ENCODE results near the gene PSME3. TPM values are rescaled to one million over a fixed set of nuclear protein-coding genes. Genes with fewer than 3 reads are reported as not detected.

PSME3 gene
- total and polyA plus RNA-seq, 3 experiments from 2014 or later: 136 to 244 (median 243) TPM

DNA sequence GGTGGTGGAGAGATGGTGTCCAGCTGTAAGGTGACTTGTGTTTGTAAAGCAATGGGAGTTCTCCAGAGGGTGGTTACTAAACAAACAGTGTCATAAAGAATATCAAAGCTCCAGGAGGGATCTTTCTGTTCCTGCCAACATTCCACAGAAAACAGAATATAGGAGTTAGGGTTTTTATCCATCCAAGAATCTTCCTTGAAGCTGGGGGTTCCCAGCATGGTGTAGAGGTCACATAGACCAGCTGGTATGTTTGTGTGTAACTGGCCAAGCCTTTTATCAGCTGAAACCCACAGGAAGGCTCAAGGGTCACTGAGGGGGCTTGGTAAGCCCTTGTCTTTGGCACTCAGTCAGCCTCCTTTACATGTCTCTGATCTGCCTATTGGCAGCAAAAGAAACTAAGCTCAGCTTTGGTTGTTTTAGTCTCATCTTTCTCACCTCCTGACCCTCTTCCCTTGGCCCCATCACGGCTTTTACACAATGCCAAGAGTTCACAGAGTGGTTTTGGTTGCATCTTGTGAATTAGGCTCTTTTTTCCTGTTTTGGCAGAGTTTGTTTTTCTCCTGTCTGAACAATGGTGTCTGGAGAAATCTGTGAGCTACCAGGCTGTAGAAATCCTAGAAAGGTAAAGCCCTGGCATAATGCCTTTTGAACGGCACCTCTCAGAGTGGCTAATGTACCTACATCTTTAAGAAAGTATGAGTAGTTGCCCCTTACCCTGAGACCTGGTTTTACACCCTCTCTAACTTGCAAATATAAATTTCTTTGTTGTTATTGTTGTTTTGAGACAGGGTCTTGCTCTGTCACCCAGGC, 29.9 kb upstream of the PSME3 start:
- Mint-ChIP-seq H3K9me3 (no peaks in the 10 kb centered on the region), H3K36me3 (peaks cover 0 to 7% (median 0%) of the 10 kb centered on the region in 3 donors), H3K4me1 (peaks cover 6 to 10% (median 6%) of the 10 kb centered on the region in 3 donors), H3K4me3 (no peak overlapping the region), H3K27ac (peak overlapping the region in 1 of 8 donors; percentile 78), H3K27me3 (peaks cover 0 to 3% of the 10 kb centered on the region in 2 donors)
- no peak for DNase-seq
- Histone ChIP-seq H3K27ac (ENCODE audit: low read depth, low read length) (no peak overlapping the region), H3K36me3 (ENCODE audit: insufficient read depth, low read length) (no peaks in the 10 kb centered on the region), H3K4me3 (ENCODE audit: low read length) (no peak overlapping the region), H3K27me3 (ENCODE audit: insufficient read depth, low read length, poor library complexity, severe bottlenecking) (no peaks in the 10 kb centered on the region), H3K9me3 (ENCODE audit: low read length) (no peaks in the 10 kb centered on the region), H3K4me1 (ENCODE audit: insufficient read depth, low read length) (peaks cover 4% of the 10 kb centered on the region)
- CTCF ChIA-PET: interaction anchor here (1.9 kb wide), 1 partner anchor 15 kb away, joined by 4 read pairs; no protein-coding TSS in a partner anchor
- POLR2A ChIA-PET: no interaction called here

DNA sequence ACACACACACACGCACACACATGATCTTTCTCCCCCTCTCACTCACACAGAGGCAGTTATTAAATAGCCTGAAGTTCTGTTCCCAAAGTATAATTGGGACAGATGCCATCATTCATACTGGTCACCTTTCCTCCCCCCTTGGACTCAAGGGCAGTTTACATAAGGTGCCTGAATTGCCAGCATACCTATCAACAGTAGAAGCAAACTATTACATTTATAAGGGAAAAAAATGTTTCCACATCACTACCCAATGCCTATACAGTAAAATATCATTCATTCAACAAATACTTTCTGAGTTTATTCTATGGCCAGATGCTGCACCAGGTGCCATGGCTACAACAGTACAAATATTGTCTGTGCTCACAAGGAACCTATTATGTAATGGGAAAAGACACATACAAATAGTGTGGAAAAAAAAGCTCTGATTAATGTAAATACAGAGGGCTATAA, 28.3 kb upstream of the PSME3 start:
- H3K27me3 ChIP-seq (ENCODE audit: insufficient read depth, low read length, poor library complexity, severe bottlenecking): no peaks in the 10 kb centered on the region
- CTCF ChIA-PET: interaction anchor here (1.7 kb wide), 1 partner anchor 19 kb away, joined by 4 read pairs; the partner anchor contains the start of gene BECN1
- no peaks in the 10 kb centered on the region for H3K9me3 ChIP-seq (ENCODE audit: low read length)
- Mint-ChIP-seq H3K27me3 (no peaks in the 10 kb centered on the region), H3K27ac (peak overlapping the region in 2 of 8 donors; percentile 47 to 69), H3K4me3 (peak overlapping the region in 1 of 7 donors; percentile 53), H3K36me3 (peaks cover under 1 to 16% (median 2%) of the 10 kb centered on the region in 3 donors), H3K4me1 (peaks cover 0 to 1% (median 0%) of the 10 kb centered on the region in 3 donors), H3K9me3 (no peaks in the 10 kb centered on the region)
- no peaks in the 10 kb centered on the region for H3K4me1 ChIP-seq (ENCODE audit: insufficient read depth, low read length)
- no peak overlapping the region for H3K4me3 ChIP-seq (ENCODE audit: low read length)
- POLR2A ChIA-PET: no interaction called here
- DNase-seq: no peak
- H3K27ac ChIP-seq (ENCODE audit: low read depth, low read length): no peak overlapping the region
- peaks cover 1% of the 10 kb centered on the region for H3K36me3 ChIP-seq (ENCODE audit: insufficient read depth, low read length)

DNA sequence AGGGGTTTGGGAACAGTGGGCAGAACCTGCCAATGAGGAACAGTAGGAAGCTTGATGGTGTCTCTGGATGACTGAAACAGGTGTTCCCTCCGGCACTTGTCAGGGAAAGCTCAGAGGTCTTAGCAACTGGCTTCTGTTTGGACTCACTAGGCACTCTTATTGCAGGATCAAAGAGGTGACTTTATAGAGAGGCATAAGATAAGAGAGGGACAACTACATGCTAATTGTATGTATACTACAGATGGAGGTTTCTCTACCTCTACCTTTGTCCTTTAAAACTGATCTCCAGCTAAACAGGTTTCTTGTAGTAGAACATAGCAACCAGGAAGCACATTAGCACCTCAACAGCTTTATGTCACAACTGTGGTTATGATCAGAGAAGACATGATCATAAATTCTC, 26.9 kb upstream of the PSME3 start:
- ChIA-PET CTCF (interaction anchor here (1.7 kb wide), 1 partner anchor 17 kb away, joined by 4 read pairs; the partner anchor contains the start of gene BECN1), POLR2A (no interaction called here)
- DNase-seq: no peak
- no peak overlapping the region for H3K4me3 Mint-ChIP-seq
- peaks cover 12% of the 10 kb centered on the region for H3K36me3 ChIP-seq (ENCODE audit: insufficient read depth, low read length)
- no peak overlapping the region for H3K27ac ChIP-seq (ENCODE audit: low read depth, low read length)
- H3K36me3 Mint-ChIP-seq: peaks cover 4 to 28% (median 7%) of the 10 kb centered on the region in 3 donors
- no peaks in the 10 kb centered on the region for H3K4me1 ChIP-seq (ENCODE audit: insufficient read depth, low read length)
- H3K9me3 Mint-ChIP-seq: no peaks in the 10 kb centered on the region
- H3K27me3 ChIP-seq (ENCODE audit: insufficient read depth, low read length, poor library complexity, severe bottlenecking): no peaks in the 10 kb centered on the region
- H3K27me3 Mint-ChIP-seq: no peaks in the 10 kb centered on the region
- H3K27ac Mint-ChIP-seq: no peak overlapping the region
- no peaks in the 10 kb centered on the region for H3K4me1 Mint-ChIP-seq
- no peaks in the 10 kb centered on the region for H3K9me3 ChIP-seq (ENCODE audit: low read length)
- no peak overlapping the region for H3K4me3 ChIP-seq (ENCODE audit: low read length)

DNA sequence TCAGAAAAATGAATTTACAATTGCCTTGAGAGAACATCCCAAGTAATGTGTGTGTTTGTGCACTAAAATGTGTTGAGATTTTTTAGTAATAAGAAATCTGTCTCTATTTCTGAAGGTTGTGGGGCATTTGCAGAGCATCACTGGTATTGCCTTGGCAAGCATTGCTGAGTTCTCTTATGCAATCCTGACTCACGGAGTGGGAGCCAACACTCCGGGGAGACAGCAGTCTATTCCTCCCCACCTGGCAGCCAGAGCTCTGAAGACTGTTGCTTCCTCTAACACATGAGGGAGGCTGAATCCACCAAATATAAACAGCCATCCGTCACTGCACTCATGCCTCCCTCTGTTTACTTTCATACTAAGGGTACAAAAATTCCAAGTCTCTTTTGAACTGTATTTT, 23.9 kb upstream of the PSME3 start:
- Histone ChIP-seq H3K4me1 (ENCODE audit: insufficient read depth, low read length) (no peaks in the 10 kb centered on the region), H3K27ac (ENCODE audit: low read depth, low read length) (no peak overlapping the region), H3K4me3 (ENCODE audit: low read length) (no peak overlapping the region), H3K36me3 (ENCODE audit: insufficient read depth, low read length) (peaks cover 24% of the 10 kb centered on the region), H3K27me3 (ENCODE audit: insufficient read depth, low read length, poor library complexity, severe bottlenecking) (no peaks in the 10 kb centered on the region), H3K9me3 (ENCODE audit: low read length) (no peaks in the 10 kb centered on the region)
- H3K4me1 Mint-ChIP-seq: no peaks in the 10 kb centered on the region
- no peak overlapping the region for H3K4me3 Mint-ChIP-seq
- H3K27ac Mint-ChIP-seq: peak overlapping the region in 1 of 8 donors; percentile 32
- ChIA-PET CTCF (interaction anchor here (1.3 kb wide), 1 partner anchor 12 kb away, joined by 3 read pairs; no protein-coding TSS in a partner anchor), POLR2A (no interaction called here)
- DNase-seq: no peak
- H3K36me3 Mint-ChIP-seq: peaks cover 6 to 44% (median 13%) of the 10 kb centered on the region in 3 donors
- no peaks in the 10 kb centered on the region for H3K9me3 Mint-ChIP-seq
- H3K27me3 Mint-ChIP-seq: no peaks in the 10 kb centered on the region

DNA sequence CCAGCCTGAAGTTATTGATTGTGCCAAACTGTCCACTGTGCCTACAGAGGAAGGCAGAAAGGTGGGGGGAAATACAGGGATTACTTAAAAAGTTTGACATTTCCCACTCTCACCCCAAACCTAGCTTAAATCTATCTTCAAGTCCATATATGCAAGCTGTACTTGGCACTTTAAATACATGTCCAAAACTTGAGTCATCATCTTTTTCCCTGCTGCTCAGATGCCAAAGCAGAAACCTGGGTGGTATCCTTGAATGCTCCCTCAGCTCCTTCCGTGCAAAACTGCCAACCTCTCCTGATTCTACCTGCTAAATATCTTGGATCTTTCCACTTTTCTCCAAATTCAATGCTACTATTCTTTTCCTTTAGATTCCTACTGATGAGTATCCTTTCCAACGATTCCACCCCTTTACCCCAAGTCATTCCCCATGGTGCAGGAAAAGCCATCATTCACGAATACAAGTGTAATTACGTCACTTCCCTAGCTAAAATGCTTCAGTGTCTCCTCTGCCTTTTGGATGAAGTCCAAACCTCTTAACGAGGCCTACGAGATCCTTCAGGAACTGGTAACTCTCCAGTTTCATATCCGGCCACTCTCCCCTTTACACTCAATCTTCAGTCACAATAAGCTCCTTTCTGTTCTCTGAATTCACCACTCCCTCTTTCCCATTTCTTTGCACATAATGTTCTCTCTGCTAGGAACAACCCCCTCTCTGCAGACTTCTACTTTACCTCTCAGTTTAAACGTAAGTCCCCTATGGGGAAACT, 18.4 kb upstream of the PSME3 start:
- H3K4me3 Mint-ChIP-seq: no peak overlapping the region
- peaks cover 73% of the 10 kb centered on the region for H3K36me3 ChIP-seq (ENCODE audit: insufficient read depth, low read length)
- no peak overlapping the region for H3K4me3 ChIP-seq (ENCODE audit: low read length)
- POLR2A ChIA-PET: interaction anchor here (1.0 kb wide), 1 partner anchor 10 kb away, joined by 3 read pairs; the partner anchor contains the start of gene BECN1
- no peaks in the 10 kb centered on the region for H3K9me3 Mint-ChIP-seq
- H3K4me1 ChIP-seq (ENCODE audit: insufficient read depth, low read length): no peaks in the 10 kb centered on the region
- peaks cover 0 to 4% (median 3%) of the 10 kb centered on the region in 3 donors for H3K4me1 Mint-ChIP-seq
- CTCF ChIA-PET: no interaction called here
- H3K27ac ChIP-seq (ENCODE audit: low read depth, low read length): no peak overlapping the region
- no peaks in the 10 kb centered on the region for H3K27me3 ChIP-seq (ENCODE audit: insufficient read depth, low read length, poor library complexity, severe bottlenecking)
- H3K36me3 Mint-ChIP-seq: peaks cover 8 to 79% (median 26%) of the 10 kb centered on the region in 3 donors
- no peak for DNase-seq
- no peaks in the 10 kb centered on the region for H3K27me3 Mint-ChIP-seq
- no peaks in the 10 kb centered on the region for H3K9me3 ChIP-seq (ENCODE audit: low read length)
- peak overlapping the region in 1 of 8 donors; percentile 7 for H3K27ac Mint-ChIP-seq

DNA sequence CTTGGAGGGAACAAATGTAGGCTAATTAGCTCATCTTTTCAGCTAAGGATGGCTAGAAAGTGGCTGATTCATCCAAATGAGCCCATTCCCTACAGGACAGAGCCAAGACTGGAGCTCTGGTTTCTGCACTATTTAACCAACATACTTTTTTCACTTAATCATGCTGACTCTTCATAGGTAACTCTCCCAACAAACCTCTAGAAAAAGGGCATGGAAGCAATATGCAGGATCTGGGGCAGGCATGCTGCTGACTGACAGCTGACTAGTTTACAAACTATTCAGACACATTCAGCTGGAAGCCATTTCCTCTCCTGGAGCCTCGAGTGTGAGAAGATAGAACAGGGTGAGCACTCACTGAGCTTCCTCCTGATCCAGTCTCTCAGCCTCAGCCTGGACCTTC, 15.3 kb upstream of the PSME3 start:
- no peaks in the 10 kb centered on the region for H3K9me3 ChIP-seq (ENCODE audit: low read length)
- peaks cover 6% of the 10 kb centered on the region for H3K4me1 ChIP-seq (ENCODE audit: insufficient read depth, low read length)
- H3K27ac ChIP-seq (ENCODE audit: low read depth, low read length): no peak overlapping the region
- H3K36me3 Mint-ChIP-seq: peaks cover 6 to 83% (median 24%) of the 10 kb centered on the region in 3 donors
- no peaks in the 10 kb centered on the region for H3K9me3 Mint-ChIP-seq
- no peaks in the 10 kb centered on the region for H3K27me3 ChIP-seq (ENCODE audit: insufficient read depth, low read length, poor library complexity, severe bottlenecking)
- H3K4me1 Mint-ChIP-seq: peaks cover 11 to 28% (median 24%) of the 10 kb centered on the region in 3 donors
- H3K4me3 Mint-ChIP-seq: no peak overlapping the region
- DNase-seq: no peak
- H3K4me3 ChIP-seq (ENCODE audit: low read length): no peak overlapping the region
- H3K36me3 ChIP-seq (ENCODE audit: insufficient read depth, low read length): peaks cover 68% of the 10 kb centered on the region
- peak overlapping the region in 1 of 8 donors; percentile 76 for H3K27ac Mint-ChIP-seq
- ChIA-PET POLR2A (no interaction called here), CTCF (interaction anchor here (1.7 kb wide), 1 partner anchor 14 kb away, joined by 4 read pairs; no protein-coding TSS in a partner anchor)
- no peaks in the 10 kb centered on the region for H3K27me3 Mint-ChIP-seq

DNA sequence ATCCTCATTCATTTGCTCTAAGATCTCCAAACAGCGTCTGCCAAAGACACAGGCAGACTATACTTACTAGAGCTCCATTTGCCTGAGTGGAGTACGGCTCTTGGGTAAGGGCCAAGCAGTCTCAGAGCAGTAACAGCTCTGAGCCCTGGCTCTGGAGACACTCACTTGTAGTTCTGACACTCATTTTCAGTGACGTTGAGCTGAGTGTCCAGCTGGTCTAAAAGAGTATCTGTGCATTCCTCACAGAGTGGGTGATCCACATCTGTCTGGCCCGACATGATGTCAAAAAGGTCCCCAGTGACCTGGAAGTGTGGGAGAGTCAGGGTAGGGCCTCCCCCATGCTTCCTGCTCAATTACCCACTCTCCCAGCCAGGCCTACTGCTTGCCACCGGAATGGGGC, 14.8 kb upstream of the PSME3 start:
- Histone ChIP-seq H3K4me1 (ENCODE audit: insufficient read depth, low read length) (peaks cover 11% of the 10 kb centered on the region), H3K27ac (ENCODE audit: low read depth, low read length) (no peak overlapping the region), H3K36me3 (ENCODE audit: insufficient read depth, low read length) (peaks cover 68% of the 10 kb centered on the region), H3K4me3 (ENCODE audit: low read length) (no peak overlapping the region), H3K9me3 (ENCODE audit: low read length) (no peaks in the 10 kb centered on the region), H3K27me3 (ENCODE audit: insufficient read depth, low read length, poor library complexity, severe bottlenecking) (no peaks in the 10 kb centered on the region)
- H3K4me1 Mint-ChIP-seq: peaks cover 12 to 31% (median 26%) of the 10 kb centered on the region in 3 donors
- no peak for DNase-seq
- no peaks in the 10 kb centered on the region for H3K27me3 Mint-ChIP-seq
- ChIA-PET POLR2A (no interaction called here), CTCF (interaction anchor here (1.7 kb wide), 1 partner anchor 15 kb away, joined by 4 read pairs; no protein-coding TSS in a partner anchor)
- peaks cover 6 to 82% (median 24%) of the 10 kb centered on the region in 3 donors for H3K36me3 Mint-ChIP-seq
- H3K27ac Mint-ChIP-seq: no peak overlapping the region
- no peaks in the 10 kb centered on the region for H3K9me3 Mint-ChIP-seq
- no peak overlapping the region for H3K4me3 Mint-ChIP-seq

Data from CD8-positive, alpha-beta memory T cell (primary cell).